ENCODE results near the gene CIAO2B.
A peak's percentile ranks its signal among the peaks of the same experiment; 100 is the strongest.
"Not testable (repeated sequence)": the region's sequence is repeated elsewhere in the genome, so short reads cannot be mapped to it uniquely, and the experiment has no call there.

The CIAO2B gene

DNA sequence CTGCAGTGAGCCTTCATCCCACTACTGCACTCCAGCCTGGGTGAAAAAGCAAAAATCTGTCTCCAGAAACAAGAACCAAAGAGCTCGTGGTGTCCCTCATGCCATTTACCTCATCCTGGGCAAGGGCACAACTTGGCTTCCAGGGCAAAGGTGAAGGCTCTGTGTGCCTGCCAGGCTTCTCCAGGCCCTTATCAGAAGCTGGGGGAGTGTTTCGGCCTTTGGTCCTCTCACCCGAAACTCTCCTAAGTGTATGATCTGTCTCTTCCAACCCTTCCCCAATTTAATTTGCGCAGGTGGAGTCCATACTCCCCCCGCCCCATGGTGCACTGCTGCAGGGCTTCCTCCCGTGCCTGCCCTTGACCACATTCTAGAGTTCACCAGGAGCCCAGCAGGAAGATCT is 2.3 kb upstream of the CIAO2B start:
- H3K4me3 ChIP-seq (ENCODE audit: control insufficient read depth, low read depth, low read length) = no peak overlapping the region

GRCh38 chr16:66935314-66936011 is 1.3 kb upstream of the CIAO2B start, which contains the start of gene CES2:
Gene CES2, plus strand, starts transcription at chr16:66935516. Its CDS starts 120 bp downstream, at chr16:66935636.
- H3K4me3 ChIP-seq (ENCODE audit: control insufficient read depth, low read depth, low read length) = peak within 1 kb of the TSS; percentile 96
- TF ChIP-seq CTCF (conservative IDR thresholded peaks at IDR 0.05; ENCODE audit: control insufficient read depth, insufficient read depth, low read depth, low read length) = no peak
- peak; percentile 50 for DNase-seq (ENCODE audit: low read depth)

More for the DNA sequence above, 2.3 kb upstream of the CIAO2B start:
- DNase-seq (ENCODE audit: low read depth) = no peak
- no peak for TF ChIP-seq CTCF (conservative IDR thresholded peaks at IDR 0.05; ENCODE audit: control insufficient read depth, insufficient read depth, low read depth, low read length)

DNA sequence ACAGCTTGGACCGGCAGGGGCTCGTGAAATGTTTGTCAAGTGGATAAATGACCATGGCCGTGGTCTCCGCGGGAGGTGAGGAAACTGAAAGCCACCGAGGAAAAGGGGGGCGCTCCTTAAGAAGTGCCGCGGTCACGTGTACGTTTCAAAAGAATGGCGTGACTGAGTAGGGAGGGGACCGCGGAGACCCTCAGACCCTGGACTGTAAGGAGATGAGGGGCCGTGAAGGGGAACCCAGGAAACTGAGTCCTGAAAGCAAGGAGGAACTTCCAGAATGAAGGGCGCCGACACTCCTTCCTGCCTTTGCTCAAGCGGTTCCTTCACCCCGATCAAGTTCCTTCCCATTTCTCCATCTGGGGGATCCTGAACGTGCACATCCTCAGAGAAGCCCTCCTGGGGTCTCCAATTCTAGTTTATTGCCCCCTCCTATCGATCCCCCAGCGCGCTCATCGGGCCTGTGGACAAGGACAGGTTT is 674 bp upstream of the CIAO2B start:
- H3K4me3 ChIP-seq (ENCODE audit: control insufficient read depth, low read depth, low read length) = peak overlapping the region; percentile 96
- DNase-seq (ENCODE audit: low read depth) = not testable (repeated sequence)

DNA sequence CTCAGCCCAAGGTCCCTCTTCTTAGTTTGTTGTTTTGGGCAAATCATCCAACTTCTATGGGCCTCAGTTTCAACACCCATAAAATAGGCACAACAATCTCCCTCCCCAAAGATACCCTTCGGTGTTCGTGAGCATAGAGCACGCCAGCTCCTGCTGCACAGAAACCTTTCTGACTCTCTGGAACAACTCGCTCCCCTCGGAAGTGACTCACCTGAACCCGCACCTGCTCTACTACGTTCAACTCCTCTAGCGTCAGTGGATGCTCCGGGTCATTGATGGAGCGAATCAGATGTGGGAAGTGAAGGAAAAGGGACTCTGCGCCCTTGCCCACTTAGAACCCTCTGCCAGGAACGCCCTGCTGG is 445 bp downstream of the CIAO2B start:
- peak overlapping the region; percentile 96 for H3K4me3 ChIP-seq (ENCODE audit: control insufficient read depth, low read depth, low read length)
- TF ChIP-seq CTCF (conservative IDR thresholded peaks at IDR 0.05; ENCODE audit: control insufficient read depth, insufficient read depth, low read depth, low read length) = no peak
- peak; percentile 14 for DNase-seq (ENCODE audit: low read depth)

GRCh38 chr16:66932076-66932475 is 2.1 kb downstream of the CIAO2B start:
- no peak overlapping the region for H3K4me3 ChIP-seq (ENCODE audit: control insufficient read depth, low read depth, low read length)
- DNase-seq (ENCODE audit: low read depth) = no peak
- no peak for TF ChIP-seq CTCF (conservative IDR thresholded peaks at IDR 0.05; ENCODE audit: control insufficient read depth, insufficient read depth, low read depth, low read length)

GRCh38 chr16:66931665-66932064 is 2.5 kb downstream of the CIAO2B start:
- no peak overlapping the region for H3K4me3 ChIP-seq (ENCODE audit: control insufficient read depth, low read depth, low read length)
- no peak for TF ChIP-seq CTCF (conservative IDR thresholded peaks at IDR 0.05; ENCODE audit: control insufficient read depth, insufficient read depth, low read depth, low read length)
- DNase-seq (ENCODE audit: low read depth) = no peak

DNA sequence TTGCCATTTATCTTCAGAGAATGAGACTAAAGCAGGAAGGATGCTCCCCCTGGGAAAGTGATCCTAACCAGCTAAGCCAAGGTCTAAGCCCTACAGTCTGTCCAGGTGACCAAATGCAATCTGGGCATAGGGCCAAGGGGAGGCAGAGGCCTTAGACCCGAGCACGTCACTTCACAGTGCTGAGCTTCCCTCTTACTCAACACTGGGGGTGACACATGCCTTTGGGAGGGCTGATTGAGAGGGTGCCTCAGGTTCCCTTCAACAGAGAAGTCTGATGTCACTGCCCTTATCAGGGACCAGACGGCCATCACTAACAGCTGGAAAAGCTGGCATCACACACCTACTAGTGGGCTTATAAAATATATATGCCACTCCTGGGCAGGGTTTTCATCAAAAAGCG is 4.0 kb downstream of the CIAO2B start:
- DNase-seq (ENCODE audit: low read depth) = peak; percentile 82
- H3K4me3 ChIP-seq (ENCODE audit: control insufficient read depth, low read depth, low read length) = no peak overlapping the region
- no peak for TF ChIP-seq CTCF (conservative IDR thresholded peaks at IDR 0.05; ENCODE audit: control insufficient read depth, insufficient read depth, low read depth, low read length)

All from fibroblast of mammary gland (primary cell).